ENCODE data around the gene RAB11FIP3. TPM values are rescaled to one million over a fixed set of nuclear protein-coding genes. Genes with fewer than 3 reads are reported as not detected.
A peak's percentile ranks its signal among the peaks of the same experiment; 100 is the strongest.

The RAB11FIP3 gene
- total and polyA plus RNA-seq, 2 of the 13 experiments (the other 11 are each of a cell fraction or from before 2014, with no cell fraction given), result 34.3 to 57.6 TPM

DNA sequence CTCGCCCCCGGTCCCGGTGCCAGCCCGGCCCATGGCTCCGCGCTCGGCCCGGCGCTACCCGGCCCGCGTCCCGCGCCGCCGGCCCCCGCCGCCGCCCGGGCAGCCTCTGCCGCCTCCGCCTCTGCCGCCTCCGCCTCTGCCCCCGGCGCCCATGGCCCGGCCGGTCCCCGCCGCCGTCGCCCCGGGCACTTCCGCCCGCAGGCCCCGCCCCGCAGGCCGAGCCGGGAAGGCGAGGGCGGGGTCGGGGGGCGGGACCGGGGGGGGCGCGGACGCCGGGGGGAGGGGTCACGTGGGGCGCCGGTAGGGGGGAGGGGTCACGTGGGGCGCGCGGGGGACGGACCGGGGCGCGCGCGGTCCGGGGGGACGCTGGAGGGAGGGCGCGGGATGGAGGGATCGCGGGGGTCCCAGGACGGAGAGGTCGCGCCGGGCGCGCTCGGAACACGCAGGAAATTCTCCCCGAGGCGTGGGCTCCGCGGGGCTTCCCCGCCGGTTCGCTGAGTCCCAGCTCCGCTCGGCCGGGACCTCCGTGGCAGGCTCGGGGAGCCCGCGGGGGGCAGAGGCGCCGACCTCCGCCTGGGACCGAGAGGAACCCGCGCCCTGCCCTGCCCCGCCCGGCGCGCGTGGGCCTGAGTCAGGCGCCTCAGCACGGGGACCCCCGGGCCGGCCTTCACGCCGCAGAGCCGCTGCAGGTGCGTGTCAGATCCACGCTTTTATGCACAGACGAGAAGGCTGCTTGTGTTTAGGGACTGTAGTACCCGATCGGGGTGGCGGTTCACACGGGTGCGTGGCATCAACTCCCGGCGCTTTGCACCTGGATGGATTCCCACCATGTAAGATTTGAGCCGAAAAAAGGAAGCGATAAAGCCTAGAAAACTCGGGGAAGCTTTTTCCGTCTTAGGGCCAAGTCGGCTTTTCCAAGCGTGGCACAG, 43.4 kb upstream of the RAB11FIP3 start, which contains the start of gene PGAP6 (continued):
- TF ChIP-seq ZNF350 (CRISPR knock-in tag; IDR thresholded peaks at IDR 0.05; ENCODE audit: borderline replicate concordance, low read depth) (no peak), ZNF672 (CRISPR knock-in tag; IDR thresholded peaks at IDR 0.05) (no peak), PRPF4 (IDR thresholded peaks at IDR 0.05; ENCODE audit: low read depth, low read length, poor library complexity, severe bottlenecking) (no peak), HOXA9 (CRISPR knock-in tag; IDR thresholded peaks at IDR 0.05; ENCODE audit: borderline replicate concordance) (no peak), TBP (CRISPR knock-in tag; IDR thresholded peaks at IDR 0.05) (no peak), KDM6A (CRISPR knock-in tag; IDR thresholded peaks at IDR 0.05; ENCODE audit: low read depth) (no peak), ZNF546 (CRISPR knock-in tag; conservative IDR thresholded peaks at IDR 0.05) (no peak), ZNF460 (CRISPR knock-in tag; IDR thresholded peaks at IDR 0.05; ENCODE audit: borderline replicate concordance) (no peak), ZNF543 (CRISPR knock-in tag; IDR thresholded peaks at IDR 0.05) (no peak), ARNT2 (CRISPR knock-in tag; IDR thresholded peaks at IDR 0.05; ENCODE audit: low read depth) (no peak; the same call in 1 of the 2 replicates), ZNF367 (CRISPR knock-in tag; IDR thresholded peaks at IDR 0.05; ENCODE audit: borderline replicate concordance) (no peak), KDM3A (CRISPR knock-in tag; IDR thresholded peaks at IDR 0.05; ENCODE audit: low read depth) (no peak), ZNF772 (CRISPR knock-in tag; IDR thresholded peaks at IDR 0.05) (no peak), SRSF4 (IDR thresholded peaks at IDR 0.05; ENCODE audit: low read depth, low read length, poor library complexity, severe bottlenecking) (no peak), ZNF746 (CRISPR knock-in tag; IDR thresholded peaks at IDR 0.05) (no peak), ZFP36L1 (CRISPR knock-in tag; IDR thresholded peaks at IDR 0.05) (no peak), MEIS2 (CRISPR knock-in tag; IDR thresholded peaks at IDR 0.05) (0 out of 2 replicates have a peak, but pooled peaks have one; percentile 21), ZNF564 (CRISPR knock-in tag; IDR thresholded peaks at IDR 0.05) (no peak)
- TF ChIP-seq, protein P1, sequence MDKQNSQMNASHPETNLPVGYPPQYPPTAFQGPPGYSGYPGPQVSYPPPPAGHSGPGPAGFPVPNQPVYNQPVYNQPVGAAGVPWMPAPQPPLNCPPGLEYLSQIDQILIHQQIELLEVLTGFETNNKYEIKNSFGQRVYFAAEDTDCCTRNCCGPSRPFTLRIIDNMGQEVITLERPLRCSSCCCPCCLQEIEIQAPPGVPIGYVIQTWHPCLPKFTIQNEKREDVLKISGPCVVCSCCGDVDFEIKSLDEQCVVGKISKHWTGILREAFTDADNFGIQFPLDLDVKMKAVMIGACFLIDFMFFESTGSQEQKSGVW (CRISPR knock-in tag; IDR thresholded peaks at IDR 0.05; ENCODE audit: borderline replicate concordance), result no peak
- TF ChIP-seq, protein P2, sequence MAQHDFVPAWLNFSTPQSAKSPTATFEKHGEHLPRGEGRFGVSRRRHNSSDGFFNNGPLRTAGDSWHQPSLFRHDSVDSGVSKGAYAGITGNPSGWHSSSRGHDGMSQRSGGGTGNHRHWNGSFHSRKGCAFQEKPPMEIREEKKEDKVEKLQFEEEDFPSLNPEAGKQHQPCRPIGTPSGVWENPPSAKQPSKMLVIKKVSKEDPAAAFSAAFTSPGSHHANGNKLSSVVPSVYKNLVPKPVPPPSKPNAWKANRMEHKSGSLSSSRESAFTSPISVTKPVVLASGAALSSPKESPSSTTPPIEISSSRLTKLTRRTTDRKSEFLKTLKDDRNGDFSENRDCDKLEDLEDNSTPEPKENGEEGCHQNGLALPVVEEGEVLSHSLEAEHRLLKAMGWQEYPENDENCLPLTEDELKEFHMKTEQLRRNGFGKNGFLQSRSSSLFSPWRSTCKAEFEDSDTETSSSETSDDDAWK (CRISPR knock-in tag; IDR thresholded peaks at IDR 0.05), result no peak
- TF ChIP-seq, protein P3, sequence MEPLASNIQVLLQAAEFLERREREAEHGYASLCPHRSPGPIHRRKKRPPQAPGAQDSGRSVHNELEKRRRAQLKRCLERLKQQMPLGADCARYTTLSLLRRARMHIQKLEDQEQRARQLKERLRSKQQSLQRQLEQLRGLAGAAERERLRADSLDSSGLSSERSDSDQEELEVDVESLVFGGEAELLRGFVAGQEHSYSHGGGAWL (CRISPR knock-in tag; IDR thresholded peaks at IDR 0.05), result 0 out of 2 replicates have a peak, but pooled peaks have one; percentile 16
- TF ChIP-seq, protein P4, sequence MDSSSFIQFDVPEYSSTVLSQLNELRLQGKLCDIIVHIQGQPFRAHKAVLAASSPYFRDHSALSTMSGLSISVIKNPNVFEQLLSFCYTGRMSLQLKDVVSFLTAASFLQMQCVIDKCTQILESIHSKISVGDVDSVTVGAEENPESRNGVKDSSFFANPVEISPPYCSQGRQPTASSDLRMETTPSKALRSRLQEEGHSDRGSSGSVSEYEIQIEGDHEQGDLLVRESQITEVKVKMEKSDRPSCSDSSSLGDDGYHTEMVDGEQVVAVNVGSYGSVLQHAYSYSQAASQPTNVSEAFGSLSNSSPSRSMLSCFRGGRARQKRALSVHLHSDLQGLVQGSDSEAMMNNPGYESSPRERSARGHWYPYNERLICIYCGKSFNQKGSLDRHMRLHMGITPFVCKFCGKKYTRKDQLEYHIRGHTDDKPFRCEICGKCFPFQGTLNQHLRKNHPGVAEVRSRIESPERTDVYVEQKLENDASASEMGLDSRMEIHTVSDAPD (CRISPR knock-in tag; IDR thresholded peaks at IDR 0.05), result no peak
- TF ChIP-seq, protein P5, sequence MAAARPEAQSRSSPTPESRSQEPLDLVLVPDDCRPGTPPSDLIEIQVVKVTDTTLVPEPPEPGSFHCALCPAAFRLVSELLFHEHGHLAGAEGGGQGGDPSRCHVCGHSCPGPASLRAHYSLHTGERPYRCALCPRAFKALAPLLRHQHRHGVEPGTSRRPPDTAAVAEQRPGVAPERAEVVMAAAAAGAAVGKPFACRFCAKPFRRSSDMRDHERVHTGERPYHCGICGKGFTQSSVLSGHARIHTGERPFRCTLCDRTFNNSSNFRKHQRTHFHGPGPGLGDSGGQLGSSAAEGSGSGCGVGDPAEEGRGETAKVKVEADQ (CRISPR knock-in tag; IDR thresholded peaks at IDR 0.05; ENCODE audit: borderline replicate concordance), result no peak
- TF ChIP-seq, protein P6, sequence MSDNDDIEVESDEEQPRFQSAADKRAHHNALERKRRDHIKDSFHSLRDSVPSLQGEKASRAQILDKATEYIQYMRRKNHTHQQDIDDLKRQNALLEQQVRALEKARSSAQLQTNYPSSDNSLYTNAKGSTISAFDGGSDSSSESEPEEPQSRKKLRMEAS (IDR thresholded peaks at IDR 0.05), result peak; percentile 28; the same call in 1 of the 2 replicates
